Fibroblast of pulmonary artery (primary cell): ENCODE measurements around the gene TENM3.

Source experiments
- DNase-seq: peaks from one replicate; pipeline ENCODE4 v3.0.0-alpha.2; 2010; ENCODE audit warnings: low read depth
- H3K4me3 ChIP-seq: replicated peaks from 2 replicates; pipeline ENCODE4 v1.5.1; 2011; ENCODE audit warnings: low read depth, mild to moderate bottlenecking, control low read depth, low read length, moderate library complexity
- TF ChIP-seq, protein P1 (sequence below): IDR thresholded peaks from 2 replicates; pipeline ENCODE4 v1.5.1; 2011; ENCODE audit warnings: mild to moderate bottlenecking, control low read depth, low read length, inconsistent platforms; ENCODE audit errors: missing control alignments

The TENM3 gene

DNA sequence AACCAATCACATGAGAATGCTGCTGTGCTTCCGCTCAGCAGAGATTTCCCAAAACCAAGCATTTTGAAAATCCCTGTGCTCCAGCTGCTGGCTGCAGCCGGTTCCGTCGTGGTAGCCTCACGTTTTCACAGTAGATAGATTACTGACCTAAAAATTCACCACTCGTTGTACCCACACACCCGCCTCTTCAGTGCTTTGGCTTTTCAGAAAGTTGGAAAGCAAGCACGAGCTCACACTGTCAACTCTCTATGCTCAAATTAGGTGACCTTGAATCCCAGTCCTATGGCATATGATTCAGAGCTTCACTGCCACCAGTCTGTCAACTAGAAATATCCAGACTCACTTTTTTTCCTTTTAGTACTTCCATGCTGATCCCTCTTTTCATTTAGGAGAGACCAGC is 505.1 kb downstream of the TENM3 start:
- H3K4me3 ChIP-seq = no peak overlapping the region
- no peak for DNase-seq

DNA sequence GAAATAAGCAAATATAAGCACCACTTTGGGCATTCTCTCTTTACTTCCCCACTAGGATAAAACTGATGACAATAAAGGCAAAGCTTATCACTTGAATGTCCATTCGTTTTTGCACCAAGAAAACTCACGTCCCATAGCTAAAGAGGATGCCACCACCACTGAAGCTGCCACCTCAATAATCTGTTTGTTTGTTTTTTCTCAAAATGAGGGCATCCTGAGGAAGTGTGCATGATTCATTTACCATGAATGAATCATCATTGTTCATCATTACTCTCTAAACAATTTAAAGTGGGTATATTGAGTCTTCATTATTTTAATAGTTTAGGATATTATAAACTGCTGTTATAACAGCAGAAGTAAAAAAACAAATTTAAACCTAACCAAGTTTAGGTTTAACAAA is 505.7 kb downstream of the TENM3 start:
- no peak for DNase-seq
- no peak overlapping the region for H3K4me3 ChIP-seq
- TF ChIP-seq, protein P1, sequence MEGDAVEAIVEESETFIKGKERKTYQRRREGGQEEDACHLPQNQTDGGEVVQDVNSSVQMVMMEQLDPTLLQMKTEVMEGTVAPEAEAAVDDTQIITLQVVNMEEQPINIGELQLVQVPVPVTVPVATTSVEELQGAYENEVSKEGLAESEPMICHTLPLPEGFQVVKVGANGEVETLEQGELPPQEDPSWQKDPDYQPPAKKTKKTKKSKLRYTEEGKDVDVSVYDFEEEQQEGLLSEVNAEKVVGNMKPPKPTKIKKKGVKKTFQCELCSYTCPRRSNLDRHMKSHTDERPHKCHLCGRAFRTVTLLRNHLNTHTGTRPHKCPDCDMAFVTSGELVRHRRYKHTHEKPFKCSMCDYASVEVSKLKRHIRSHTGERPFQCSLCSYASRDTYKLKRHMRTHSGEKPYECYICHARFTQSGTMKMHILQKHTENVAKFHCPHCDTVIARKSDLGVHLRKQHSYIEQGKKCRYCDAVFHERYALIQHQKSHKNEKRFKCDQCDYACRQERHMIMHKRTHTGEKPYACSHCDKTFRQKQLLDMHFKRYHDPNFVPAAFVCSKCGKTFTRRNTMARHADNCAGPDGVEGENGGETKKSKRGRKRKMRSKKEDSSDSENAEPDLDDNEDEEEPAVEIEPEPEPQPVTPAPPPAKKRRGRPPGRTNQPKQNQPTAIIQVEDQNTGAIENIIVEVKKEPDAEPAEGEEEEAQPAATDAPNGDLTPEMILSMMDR = no peak

More for the DNA sequence above, 505.1 kb downstream of the TENM3 start:
- TF ChIP-seq, protein P1 = no peak

DNA sequence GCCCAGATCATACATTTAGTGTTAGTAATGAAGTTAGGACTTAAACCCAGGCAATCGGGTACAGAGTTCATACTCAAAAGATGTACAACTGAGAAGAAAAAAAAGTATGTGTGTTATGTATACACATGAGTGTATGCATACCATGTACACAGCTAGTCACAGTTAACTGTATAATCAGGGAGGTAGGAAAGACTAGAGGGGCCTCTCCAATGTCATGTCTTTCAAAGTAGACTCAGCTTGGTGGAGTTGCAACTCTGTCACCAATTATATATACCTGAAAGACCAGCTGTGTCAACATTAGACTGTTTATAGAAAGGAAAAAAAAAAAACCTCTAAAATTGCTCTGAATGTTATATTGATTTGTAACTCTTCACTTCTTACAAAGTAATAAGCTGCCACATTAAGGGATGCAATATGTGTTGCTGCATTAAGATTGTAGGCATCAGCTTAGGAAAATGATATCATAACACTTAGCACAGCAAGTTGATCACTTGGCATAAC is 506.5 kb downstream of the TENM3 start:
- TF ChIP-seq, protein P1 = no peak
- DNase-seq = no peak
- no peak overlapping the region for H3K4me3 ChIP-seq

DNA sequence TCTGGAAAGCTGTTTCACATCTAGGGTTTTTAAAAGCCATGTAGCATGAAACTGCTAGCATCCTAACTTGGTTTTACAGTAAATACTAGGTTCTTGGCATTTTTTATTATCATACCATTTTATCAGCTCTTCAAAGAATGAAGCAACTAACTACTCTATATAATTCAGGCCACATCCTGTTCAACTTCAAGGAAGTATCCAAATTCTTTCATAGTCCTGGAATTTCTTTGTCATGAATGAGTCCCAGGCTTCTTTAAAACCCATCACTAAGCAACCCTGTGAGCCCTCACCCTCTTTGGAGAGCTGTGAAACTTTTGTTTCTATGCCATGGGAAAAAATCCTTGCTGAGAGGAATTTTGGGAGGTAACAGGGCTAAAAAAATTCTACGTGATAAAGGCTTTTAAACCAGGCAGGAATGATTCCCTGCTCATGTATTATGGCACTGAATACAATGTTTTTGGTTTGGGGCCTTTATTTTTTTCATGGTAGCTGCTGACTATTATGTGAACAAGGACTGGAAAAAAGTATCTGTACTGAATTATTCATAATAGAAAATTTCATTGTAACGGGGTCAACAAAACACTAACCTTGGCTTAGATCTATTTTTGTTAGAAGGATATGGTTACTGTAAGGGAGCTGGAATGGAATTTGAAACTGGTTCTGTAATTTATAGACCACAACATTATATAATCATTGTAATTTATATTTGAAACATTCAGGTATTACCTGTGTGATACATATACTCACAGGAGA is 509.1 kb downstream of the TENM3 start:
- H3K4me3 ChIP-seq = no peak overlapping the region
- TF ChIP-seq, protein P1 = no peak
- DNase-seq = peak; percentile 87

DNA sequence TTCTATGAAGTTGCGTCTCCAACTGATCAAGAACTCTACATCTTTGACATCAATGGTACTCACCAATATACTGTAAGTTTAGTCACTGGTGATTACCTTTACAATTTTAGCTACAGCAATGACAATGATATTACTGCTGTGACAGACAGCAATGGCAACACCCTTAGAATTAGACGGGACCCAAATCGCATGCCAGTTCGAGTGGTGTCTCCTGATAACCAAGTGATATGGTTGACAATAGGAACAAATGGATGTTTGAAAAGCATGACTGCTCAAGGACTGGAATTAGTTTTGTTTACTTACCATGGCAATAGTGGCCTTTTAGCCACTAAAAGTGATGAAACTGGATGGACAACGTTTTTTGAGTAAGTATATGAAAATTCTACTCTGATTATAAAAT is 511.7 kb downstream of the TENM3 start:
- no peak for DNase-seq
- no peak overlapping the region for H3K4me3 ChIP-seq
- TF ChIP-seq, protein P1 = no peak

DNA sequence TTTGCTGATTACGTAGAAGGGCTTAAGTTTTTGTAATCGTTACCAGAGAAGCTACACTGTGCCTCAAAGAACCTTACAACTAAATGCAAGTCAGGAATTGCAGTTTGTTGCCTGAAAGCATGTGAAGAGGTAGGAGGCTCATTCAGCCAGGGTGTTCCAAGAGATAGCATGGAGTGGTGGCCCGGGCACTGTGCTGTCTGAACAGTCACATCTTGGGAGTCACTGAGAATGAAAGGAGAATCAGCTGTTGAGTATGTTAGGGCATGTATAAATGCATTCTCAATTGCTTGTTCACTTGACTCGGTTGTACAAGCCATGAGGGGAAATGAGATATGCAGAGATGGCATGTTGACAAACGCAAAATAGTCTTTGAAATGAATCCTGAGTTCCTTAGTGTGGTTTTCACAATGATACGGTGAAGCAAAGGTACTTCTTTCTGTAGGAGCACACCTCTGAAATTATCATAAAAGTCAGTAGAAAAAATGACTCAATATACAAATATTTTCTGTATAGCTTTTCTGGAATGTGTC is 513.0 kb downstream of the TENM3 start:
- TF ChIP-seq, protein P1 = no peak
- H3K4me3 ChIP-seq = no peak overlapping the region
- DNase-seq = no peak
